ENCODE results near the gene ARAP1. TPM values are rescaled to one million over a fixed set of nuclear protein-coding genes. Genes with fewer than 3 reads are reported as not detected.

ARAP1 gene
- total RNA-seq, 2 donors from 2014 or later = 74.0 to 83.8 TPM

DNA sequence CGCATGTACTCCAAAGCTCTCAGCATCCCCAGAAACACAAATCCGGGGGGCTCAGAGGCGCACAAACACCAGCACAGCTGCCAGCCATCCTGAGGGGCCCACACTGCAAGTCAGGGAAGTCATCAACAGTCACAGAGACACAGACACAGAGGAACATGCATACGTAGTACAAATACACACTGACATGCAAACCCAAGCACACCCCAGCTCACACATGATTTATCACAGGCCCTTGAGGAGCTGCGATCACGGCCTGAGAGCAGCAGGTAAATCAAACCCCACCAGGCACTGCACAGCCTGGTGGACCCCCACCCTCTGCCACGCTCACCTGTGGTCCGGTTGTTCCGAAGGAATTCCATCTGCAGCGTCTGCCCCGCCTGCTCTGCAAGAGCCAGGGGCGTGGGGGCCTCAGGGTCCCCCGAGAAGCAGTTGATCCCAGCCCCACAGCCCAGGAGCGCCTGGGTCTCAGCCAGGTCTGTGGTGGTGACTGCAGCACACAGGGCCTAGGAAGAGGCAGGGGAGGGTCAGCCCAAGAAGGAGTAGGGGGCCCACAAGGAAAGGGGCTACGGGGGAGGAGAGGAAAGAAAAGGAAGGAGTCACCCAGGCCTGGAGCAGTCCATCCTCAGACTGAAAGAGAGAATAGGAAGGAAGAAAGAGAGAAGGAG, 49.5 kb downstream of the ARAP1 start:
- H3K9me3 ChIP-seq = no peaks in the 10 kb centered on the region
- no peak for DNase-seq (ENCODE audit: low spot score)
- H3K27me3 ChIP-seq = no peaks in the 10 kb centered on the region
- peaks cover 0 to 35% of the 10 kb centered on the region in 2 donors for H3K4me1 ChIP-seq
- H3K36me3 ChIP-seq = peaks cover 88% of the 10 kb centered on the region
- TF ChIP-seq CTCF (IDR thresholded peaks at IDR 0.05) = no peak
- peak overlapping the region in 1 of 2 donors; percentile 25 for H3K4me3 ChIP-seq
- peak overlapping the region; percentile 31 to 62 for H3K27ac ChIP-seq

DNA sequence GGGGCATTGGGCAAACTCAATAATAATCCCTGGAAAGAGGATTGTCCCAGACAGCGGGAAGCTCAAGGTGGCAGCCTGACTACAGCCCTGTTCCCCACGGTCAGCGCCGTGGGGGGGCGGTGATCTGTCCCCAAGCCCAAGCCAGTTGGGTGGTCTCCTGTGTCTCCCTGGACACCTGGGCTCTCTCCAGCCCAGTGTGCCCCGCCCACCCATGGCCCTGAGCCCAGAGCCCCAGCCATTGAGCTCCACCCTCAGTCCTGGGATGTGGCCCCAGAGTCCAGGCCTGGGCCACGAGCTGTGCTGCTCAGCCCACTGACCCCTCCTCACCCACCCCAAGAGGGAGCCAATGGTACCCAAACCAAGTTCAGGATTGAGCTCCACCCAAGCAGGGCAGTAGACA, 50.1 kb downstream of the ARAP1 start:
- Histone ChIP-seq H3K9me3 (no peaks in the 10 kb centered on the region), H3K4me1 (peaks cover 0 to 35% of the 10 kb centered on the region in 2 donors), H3K4me3 (peak overlapping the region in 1 of 2 donors; percentile 25), H3K36me3 (peaks cover 88% of the 10 kb centered on the region), H3K27me3 (no peaks in the 10 kb centered on the region), H3K27ac (no peak overlapping the region)
- no peak for TF ChIP-seq CTCF (IDR thresholded peaks at IDR 0.05)
- no peak for DNase-seq (ENCODE audit: low spot score)

DNA sequence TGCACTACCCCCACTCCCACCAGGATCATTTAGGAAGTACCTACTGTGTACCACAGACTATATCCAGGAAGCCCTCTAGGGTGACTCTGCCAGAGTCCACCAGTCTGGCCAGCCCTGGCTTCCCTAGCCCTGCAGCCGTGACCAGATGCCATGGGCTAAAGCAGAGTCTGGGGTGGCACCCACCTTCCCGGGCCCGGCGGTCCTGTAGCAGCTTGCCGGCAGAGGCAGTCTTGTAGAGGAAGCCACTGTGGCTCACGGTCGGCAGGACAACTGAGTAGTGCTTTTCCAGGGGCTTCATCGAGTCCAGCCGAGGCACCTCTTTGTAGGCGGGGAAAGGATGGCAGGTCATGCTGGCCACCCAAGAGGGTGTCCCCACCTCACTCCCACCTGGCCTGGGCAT, 50.7 kb downstream of the ARAP1 start:
- peaks cover 0 to 35% of the 10 kb centered on the region in 2 donors for H3K4me1 ChIP-seq

DNA sequence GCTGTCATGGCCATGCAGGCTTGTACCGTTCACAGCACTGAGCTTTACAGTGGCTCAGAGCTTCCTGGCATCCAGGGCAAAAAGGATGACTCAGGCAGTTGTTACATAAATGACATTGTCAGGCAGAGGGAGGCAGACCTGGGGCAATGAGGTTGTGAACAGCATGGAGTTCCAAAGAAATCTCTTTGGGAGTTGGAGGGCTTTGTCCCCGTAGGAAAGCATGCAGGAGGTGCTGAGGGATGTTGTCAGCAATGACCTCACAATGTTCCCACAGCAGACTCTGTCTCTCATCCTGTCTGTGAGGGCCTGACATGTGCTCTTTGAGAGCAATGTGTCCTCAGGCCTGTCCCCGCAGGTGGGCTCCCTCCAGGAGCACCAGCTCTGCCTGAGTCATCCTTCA, 52.1 kb downstream of the ARAP1 start:
- peaks cover 92% of the 10 kb centered on the region for H3K36me3 ChIP-seq
- no peak overlapping the region for H3K4me3 ChIP-seq
- H3K9me3 ChIP-seq = no peaks in the 10 kb centered on the region
- DNase-seq (ENCODE audit: low spot score) = no peak
- H3K27me3 ChIP-seq = no peaks in the 10 kb centered on the region
- no peak for TF ChIP-seq CTCF (IDR thresholded peaks at IDR 0.05)
- no peak overlapping the region for H3K27ac ChIP-seq
- H3K4me1 ChIP-seq = peaks cover 0 to 35% of the 10 kb centered on the region in 2 donors

More for the DNA sequence above, 50.7 kb downstream of the ARAP1 start:
- Histone ChIP-seq H3K27me3 (no peaks in the 10 kb centered on the region), H3K4me3 (no peak overlapping the region), H3K36me3 (peaks cover 88% of the 10 kb centered on the region), H3K27ac (no peak overlapping the region), H3K9me3 (no peaks in the 10 kb centered on the region)
- DNase-seq (ENCODE audit: low spot score) = no peak
- TF ChIP-seq CTCF (IDR thresholded peaks at IDR 0.05) = no peak

DNA sequence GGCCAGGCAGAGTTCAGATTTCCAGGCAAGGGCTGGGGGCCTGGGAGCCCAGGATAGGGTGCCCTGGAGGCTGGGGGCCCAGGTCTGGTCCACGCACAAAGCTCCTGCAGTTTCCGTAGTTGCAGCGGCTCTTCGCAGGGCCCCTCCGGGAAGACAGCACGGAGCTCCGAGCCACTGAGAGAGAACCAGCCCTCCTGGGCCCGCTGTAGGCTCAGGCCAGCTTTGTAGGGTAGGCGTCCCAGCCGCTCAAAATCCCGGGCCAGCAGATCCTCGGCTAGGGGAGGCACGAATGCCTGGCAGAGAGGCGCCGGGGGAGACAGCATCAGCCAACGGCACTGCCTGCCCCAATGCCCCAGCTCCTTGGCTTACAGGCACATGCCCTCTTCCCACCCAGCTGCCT, 54.4 kb downstream of the ARAP1 start:
- no peak for DNase-seq (ENCODE audit: low spot score)
- Histone ChIP-seq H3K4me1 (peaks cover 0 to 18% of the 10 kb centered on the region in 2 donors), H3K27me3 (no peaks in the 10 kb centered on the region), H3K36me3 (peaks cover 99% of the 10 kb centered on the region), H3K9me3 (no peaks in the 10 kb centered on the region), H3K27ac (no peak overlapping the region), H3K4me3 (no peak overlapping the region)
- TF ChIP-seq CTCF (IDR thresholded peaks at IDR 0.05) = no peak

All from right atrium auricular region (tissue), 2 donors.